Measurements from ENCODE around the gene TMCC1.
A peak's percentile ranks its signal among the peaks of the same experiment; 100 is the strongest.
"Not testable (repeated sequence)": the region's sequence is repeated elsewhere in the genome, so short reads cannot be mapped to it uniquely, and the experiment has no call there.

The TMCC1 gene

GRCh38 chr3:129764090-129764489 is 129.4 kb downstream of the TMCC1 start:
- peaks cover 0 to 1% of the 10 kb centered on the region in 2 donors for H3K9me3 Mint-ChIP-seq
- H3K36me3 Mint-ChIP-seq: peaks cover 4 to 10% of the 10 kb centered on the region in 2 donors
- H3K27ac Mint-ChIP-seq: no peak overlapping the region
- H3K4me1 Mint-ChIP-seq: peaks cover 0 to 5% of the 10 kb centered on the region in 2 donors
- no peak overlapping the region for H3K4me3 Mint-ChIP-seq
- no peak for DNase-seq
- H3K27me3 Mint-ChIP-seq: no peaks in the 10 kb centered on the region
- ATAC-seq (replicated peaks): no peak

- Mint-ChIP-seq H3K27me3 (no peaks in the 10 kb centered on the region), H3K36me3 (peaks cover 16 to 41% of the 10 kb centered on the region in 2 donors), H3K4me3 (no peak overlapping the region), H3K9me3 (peaks cover 0 to 6% of the 10 kb centered on the region in 2 donors), H3K27ac (no peak overlapping the region), H3K4me1 (peaks cover 0 to 6% of the 10 kb centered on the region in 2 donors)
- DNase-seq (no peak), ATAC-seq (replicated peaks) (no peak)
Measured at GRCh38 chr3:129758785-129759320, 134.7 kb downstream of the TMCC1 start.

- Mint-ChIP-seq H3K36me3 (peaks cover 17 to 44% of the 10 kb centered on the region in 2 donors), H3K9me3 (peaks cover 0 to 6% of the 10 kb centered on the region in 2 donors), H3K27me3 (no peaks in the 10 kb centered on the region), H3K4me1 (peaks cover 0 to 6% of the 10 kb centered on the region in 2 donors), H3K4me3 (no peak overlapping the region), H3K27ac (no peak overlapping the region)
- ATAC-seq (replicated peaks) (no peak), DNase-seq (no peak)
Measured at GRCh38 chr3:129758306-129758705, 135.2 kb downstream of the TMCC1 start.

GRCh38 chr3:129756871-129757270 is 136.6 kb downstream of the TMCC1 start:
- Mint-ChIP-seq H3K36me3 (peaks cover 24 to 54% of the 10 kb centered on the region in 2 donors), H3K4me1 (peaks cover 0 to 6% of the 10 kb centered on the region in 2 donors), H3K27me3 (no peaks in the 10 kb centered on the region), H3K9me3 (peaks cover 7 to 11% of the 10 kb centered on the region in 2 donors), H3K27ac (no peak overlapping the region), H3K4me3 (no peak overlapping the region)
- no peak for DNase-seq
- no peak for ATAC-seq (replicated peaks)

GRCh38 chr3:129751105-129751504 is 142.4 kb downstream of the TMCC1 start:
- not testable (repeated sequence) for ATAC-seq (replicated peaks); DNase-seq; H3K27ac Mint-ChIP-seq; H3K4me1 Mint-ChIP-seq; H3K4me3 Mint-ChIP-seq; H3K9me3 Mint-ChIP-seq; H3K27me3 Mint-ChIP-seq
- peaks cover 17 to 28% of the 10 kb centered on the region in 2 donors for H3K36me3 Mint-ChIP-seq

- Mint-ChIP-seq H3K36me3 (peaks cover 12 to 20% of the 10 kb centered on the region in 2 donors), H3K4me1 (peaks cover 5% of the 10 kb centered on the region in 2 donors), H3K9me3 (peaks cover 7 to 9% of the 10 kb centered on the region in 2 donors), H3K4me3 (no peak overlapping the region), H3K27me3 (no peaks in the 10 kb centered on the region), H3K27ac (no peak overlapping the region)
- peak in 1 of 2 donors; percentile 42 for ATAC-seq (replicated peaks)
- no peak for DNase-seq
Measured at GRCh38 chr3:129749692-129750091, 143.8 kb downstream of the TMCC1 start.

- no peak for ATAC-seq (replicated peaks)
- DNase-seq: no peak
- Mint-ChIP-seq H3K36me3 (peaks cover 5 to 9% of the 10 kb centered on the region in 2 donors), H3K27ac (no peak overlapping the region), H3K4me1 (peaks cover 5 to 6% of the 10 kb centered on the region in 2 donors), H3K9me3 (peaks cover 4 to 5% of the 10 kb centered on the region in 2 donors), H3K27me3 (no peaks in the 10 kb centered on the region), H3K4me3 (no peak overlapping the region)
Measured at GRCh38 chr3:129747992-129748391, 145.5 kb downstream of the TMCC1 start.

- ATAC-seq (replicated peaks): no peak
- DNase-seq: no peak
- Mint-ChIP-seq H3K27ac (no peak overlapping the region), H3K27me3 (no peaks in the 10 kb centered on the region), H3K4me1 (peaks cover 7 to 11% of the 10 kb centered on the region in 2 donors), H3K9me3 (no peaks in the 10 kb centered on the region), H3K36me3 (peaks cover 2 to 3% of the 10 kb centered on the region in 2 donors), H3K4me3 (no peak overlapping the region)
Measured at GRCh38 chr3:129747136-129747535, 146.4 kb downstream of the TMCC1 start.

- no peak overlapping the region for H3K4me3 Mint-ChIP-seq
- no peak overlapping the region for H3K27ac Mint-ChIP-seq
- no peaks in the 10 kb centered on the region for H3K9me3 Mint-ChIP-seq
- H3K36me3 Mint-ChIP-seq: peaks cover 2 to 3% of the 10 kb centered on the region in 2 donors
- no peaks in the 10 kb centered on the region for H3K27me3 Mint-ChIP-seq
- ATAC-seq (replicated peaks) (no peak), DNase-seq (no peak)
- peaks cover 7 to 15% of the 10 kb centered on the region in 2 donors for H3K4me1 Mint-ChIP-seq
Measured at GRCh38 chr3:129746629-129747028, 146.9 kb downstream of the TMCC1 start.

- H3K36me3 Mint-ChIP-seq: peaks cover 2 to 3% of the 10 kb centered on the region in 2 donors
- no peak for ATAC-seq (replicated peaks)
- no peak for DNase-seq
Measured at GRCh38 chr3:129745253-129745652, 148.3 kb downstream of the TMCC1 start.

GRCh38 chr3:129741794-129742193 is 151.7 kb downstream of the TMCC1 start:
- Mint-ChIP-seq H3K9me3 (no peaks in the 10 kb centered on the region), H3K4me1 (peaks cover 9 to 26% of the 10 kb centered on the region in 2 donors), H3K27me3 (no peaks in the 10 kb centered on the region), H3K36me3 (peaks cover 4 to 7% of the 10 kb centered on the region in 2 donors), H3K27ac (no peak overlapping the region), H3K4me3 (no peak overlapping the region)
- DNase-seq (no peak), ATAC-seq (replicated peaks) (no peak)

More at GRCh38 chr3:129745253-129745652, 148.3 kb downstream of the TMCC1 start:
- H3K9me3 Mint-ChIP-seq: no peaks in the 10 kb centered on the region
- H3K27me3 Mint-ChIP-seq: no peaks in the 10 kb centered on the region
- no peak overlapping the region for H3K4me3 Mint-ChIP-seq
- H3K4me1 Mint-ChIP-seq: peaks cover 10 to 21% of the 10 kb centered on the region in 2 donors
- no peak overlapping the region for H3K27ac Mint-ChIP-seq

GRCh38 chr3:129740090-129740489 is 153.4 kb downstream of the TMCC1 start:
- no peak overlapping the region for H3K4me3 Mint-ChIP-seq
- peaks cover 9 to 26% of the 10 kb centered on the region in 2 donors for H3K4me1 Mint-ChIP-seq
- H3K27me3 Mint-ChIP-seq: no peaks in the 10 kb centered on the region
- peaks cover 6 to 7% of the 10 kb centered on the region in 2 donors for H3K36me3 Mint-ChIP-seq
- no peak for ATAC-seq (replicated peaks)
- H3K9me3 Mint-ChIP-seq: no peaks in the 10 kb centered on the region
- H3K27ac Mint-ChIP-seq: no peak overlapping the region
- DNase-seq: no peak

- Mint-ChIP-seq H3K4me1 (peaks cover 7 to 26% of the 10 kb centered on the region in 2 donors), H3K27me3 (no peaks in the 10 kb centered on the region), H3K36me3 (peaks cover 4 to 6% of the 10 kb centered on the region in 2 donors), H3K27ac (no peak overlapping the region), H3K9me3 (no peaks in the 10 kb centered on the region), H3K4me3 (no peak overlapping the region)
- ATAC-seq (replicated peaks) (no peak), DNase-seq (no peak)
Measured at GRCh38 chr3:129739634-129740033, 153.9 kb downstream of the TMCC1 start.

GRCh38 chr3:129738172-129738571 is 155.3 kb downstream of the TMCC1 start:
- Mint-ChIP-seq H3K4me1 (peaks cover 7 to 26% of the 10 kb centered on the region in 2 donors), H3K4me3 (no peak overlapping the region), H3K9me3 (no peaks in the 10 kb centered on the region), H3K36me3 (peaks cover 4 to 6% of the 10 kb centered on the region in 2 donors), H3K27me3 (no peaks in the 10 kb centered on the region), H3K27ac (peak overlapping the region; percentile 9)
- ATAC-seq (replicated peaks): no peak
- no peak for DNase-seq

GRCh38 chr3:129736070-129736469 is 157.4 kb downstream of the TMCC1 start:
- no peaks in the 10 kb centered on the region for H3K27me3 Mint-ChIP-seq
- no peak overlapping the region for H3K4me3 Mint-ChIP-seq
- H3K36me3 Mint-ChIP-seq: peaks cover 4% of the 10 kb centered on the region in 2 donors
- no peak for DNase-seq
- peaks cover 6 to 14% of the 10 kb centered on the region in 2 donors for H3K4me1 Mint-ChIP-seq
- H3K9me3 Mint-ChIP-seq: no peaks in the 10 kb centered on the region
- H3K27ac Mint-ChIP-seq: no peak overlapping the region
- ATAC-seq (replicated peaks): no peak
